MCF 10A (cell line): ENCODE measurements around the gene PTTG1IP. TPM values are rescaled to one million over a fixed set of nuclear protein-coding genes. Genes with fewer than 3 reads are reported as not detected.
A peak's percentile ranks its signal among the peaks of the same experiment; 100 is the strongest.

Experiments
- BruUV-seq: library from RNA; stranded (reverse); fragments of 400-500 nt; replicated peaks from 2 replicates; lab custom pipeline; 2021; lab: Mats Ljungman, UMichigan
- CTCF ChIA-PET: fragments of 300-600 bp; sonication (Branson Sonifier 250); formaldehyde crosslinking; extraction: SDS; loops from one replicate; lab custom pipeline; 2021; ENCODE audit warnings: antibody characterized with exemption, inconsistent platforms; lab: Yijun Ruan, JAX
- POLR2A ChIA-PET: fragments of 300-600, 350-650 bp; sonication (Branson Sonifier 250); formaldehyde crosslinking; extraction: SDS; loops from one replicate; lab custom pipeline; 2020; ENCODE audit warnings: antibody characterized with exemption, inconsistent platforms; lab: Yijun Ruan, JAX
- DNase-seq: peaks from one replicate; pipeline ENCODE4 v3.0.0-alpha.2; 2018; ENCODE audit not compliant: unreplicated experiment
- H3K27ac Mint-ChIP-seq: one replicate; pipeline ENCODE4 v1.8.0; 2022; ENCODE audit warnings: mild to moderate bottlenecking, low read depth, mixed read lengths; ENCODE audit not compliant: unreplicated experiment
- H3K27me3 Mint-ChIP-seq: one replicate; pipeline ENCODE4 v1.8.0; 2022; ENCODE audit warnings: mixed read lengths; ENCODE audit not compliant: insufficient read depth, unreplicated experiment
- H3K36me3 Mint-ChIP-seq: one replicate; pipeline ENCODE4 v1.8.0; 2022; ENCODE audit warnings: mild to moderate bottlenecking, moderate library complexity, mixed read lengths; ENCODE audit not compliant: insufficient read depth, unreplicated experiment
- H3K4me1 Mint-ChIP-seq: one replicate; pipeline ENCODE4 v1.8.0; 2022; ENCODE audit warnings: mixed read lengths; ENCODE audit not compliant: insufficient read depth, unreplicated experiment
- H3K4me3 Mint-ChIP-seq: one replicate; pipeline ENCODE4 v1.8.0; 2022; ENCODE audit warnings: mild to moderate bottlenecking, moderate library complexity, mixed read lengths; ENCODE audit not compliant: unreplicated experiment
- H3K9me3 Mint-ChIP-seq: one replicate; pipeline ENCODE4 v1.8.0; 2022; ENCODE audit warnings: mixed read lengths; ENCODE audit not compliant: unreplicated experiment
- intact Hi-C: fragments of 100-400 bp; cut with micrococcal nuclease; formaldehyde crosslinking; loops from 2 replicates; pipeline ENCODE4 v1.14.1; 2022
- total RNA-seq: library from RNA; stranded (reverse); gene quantifications from 2 replicates; pipeline ENCODE4 v1.2.3, GENCODE V29; 2022
- TF ChIP-seq, protein P1 (sequence below): fragments of 200-600 bp; IDR thresholded peaks from one replicate; pipeline ENCODE4 v1.8.0; 2022; ENCODE audit warnings: antibody characterized with exemption, mild to moderate bottlenecking; ENCODE audit not compliant: unreplicated experiment

The PTTG1IP gene
- total RNA-seq, 1 experiment from 2014 or later: 338 TPM

DNA sequence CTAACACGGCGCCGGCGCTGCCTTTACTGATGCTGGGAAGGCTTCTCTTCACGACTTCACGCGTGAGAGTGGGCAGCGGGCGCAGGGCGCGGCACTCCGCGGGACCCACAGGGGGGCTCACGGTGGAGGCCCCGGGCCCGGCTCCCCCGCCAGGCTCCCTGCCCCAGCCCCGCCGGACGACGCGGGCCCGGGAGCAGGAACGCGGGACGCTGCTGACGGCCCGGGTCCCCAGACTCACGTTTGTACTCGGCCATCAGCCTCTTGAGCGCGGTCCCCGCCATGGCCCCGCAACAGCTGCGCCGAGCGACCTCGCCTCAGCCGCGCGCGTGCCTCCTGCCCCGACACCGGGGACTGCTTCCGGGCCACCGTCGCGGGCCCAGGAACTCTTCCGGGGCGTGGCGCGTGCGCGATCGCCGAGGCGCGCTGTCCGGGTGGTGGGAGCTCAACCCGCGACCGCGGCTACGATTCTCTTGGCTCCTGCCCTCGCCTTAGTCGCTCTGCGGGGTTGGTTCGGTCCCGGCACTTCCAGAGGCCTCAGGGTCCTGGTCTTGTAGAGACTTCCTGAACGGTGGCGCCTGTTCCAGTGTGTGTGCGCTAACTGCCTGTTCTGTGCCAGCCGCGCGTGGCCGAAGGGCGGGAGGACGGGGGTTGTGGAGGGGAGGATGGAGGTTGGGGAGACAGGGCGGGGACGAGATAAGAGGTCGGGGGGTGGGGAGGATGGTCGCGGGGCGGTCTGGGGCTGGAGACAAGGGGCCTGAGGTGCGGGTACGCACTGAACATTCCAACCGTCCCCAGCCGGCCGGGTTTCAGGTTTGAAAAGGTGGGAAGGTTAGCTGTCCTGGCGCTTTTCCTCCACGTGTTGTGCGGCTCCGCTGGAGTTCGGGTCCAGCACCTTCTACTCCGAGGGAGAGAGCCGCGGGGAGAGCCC is 71.8 kb downstream of the PTTG1IP start, which contains the start of gene UBE2G2:
TSS of gene UBE2G2 (minus strand) at position 353 of the 928 bp plus-strand sequence. CDS start at position 281, 72 bp downstream.
- peak within 1 kb of the TSS; percentile 80 for H3K27ac Mint-ChIP-seq
- H3K9me3 Mint-ChIP-seq: no peaks in the 10 kb centered on the region
- ChIA-PET POLR2A (interaction anchor here (0.6 to 5.4 kb wide), 25 partner anchors 8 to 1177 kb away, joined by 3 to 161 read pairs (median 4); partner anchors contain the start of genes PTTG1IP, SLX9 and SUMO3), CTCF (interaction anchor here (0.7 to 4.6 kb wide), 26 partner anchors 8 to 338 kb away, joined by 3 to 48 read pairs (median 6); partner anchors contain the start of genes KRTAP12-2 and SLX9)
- no peaks in the 10 kb centered on the region for H3K27me3 Mint-ChIP-seq
- DNase-seq: peak; percentile 74
- BruUV-seq: TSS peak; percentile 54
- peaks cover 54% of the 10 kb centered on the region for H3K36me3 Mint-ChIP-seq
- TF ChIP-seq, protein P1, sequence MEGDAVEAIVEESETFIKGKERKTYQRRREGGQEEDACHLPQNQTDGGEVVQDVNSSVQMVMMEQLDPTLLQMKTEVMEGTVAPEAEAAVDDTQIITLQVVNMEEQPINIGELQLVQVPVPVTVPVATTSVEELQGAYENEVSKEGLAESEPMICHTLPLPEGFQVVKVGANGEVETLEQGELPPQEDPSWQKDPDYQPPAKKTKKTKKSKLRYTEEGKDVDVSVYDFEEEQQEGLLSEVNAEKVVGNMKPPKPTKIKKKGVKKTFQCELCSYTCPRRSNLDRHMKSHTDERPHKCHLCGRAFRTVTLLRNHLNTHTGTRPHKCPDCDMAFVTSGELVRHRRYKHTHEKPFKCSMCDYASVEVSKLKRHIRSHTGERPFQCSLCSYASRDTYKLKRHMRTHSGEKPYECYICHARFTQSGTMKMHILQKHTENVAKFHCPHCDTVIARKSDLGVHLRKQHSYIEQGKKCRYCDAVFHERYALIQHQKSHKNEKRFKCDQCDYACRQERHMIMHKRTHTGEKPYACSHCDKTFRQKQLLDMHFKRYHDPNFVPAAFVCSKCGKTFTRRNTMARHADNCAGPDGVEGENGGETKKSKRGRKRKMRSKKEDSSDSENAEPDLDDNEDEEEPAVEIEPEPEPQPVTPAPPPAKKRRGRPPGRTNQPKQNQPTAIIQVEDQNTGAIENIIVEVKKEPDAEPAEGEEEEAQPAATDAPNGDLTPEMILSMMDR: no peak
- intact Hi-C loops: loop anchor here (1.0 to 2.0 kb wide), 4 partner anchors 45 to 327 kb away; no protein-coding TSS in a partner anchor
- peak within 1 kb of the TSS; percentile 89 for H3K4me3 Mint-ChIP-seq
- peaks cover 28% of the 10 kb centered on the region for H3K4me1 Mint-ChIP-seq

DNA sequence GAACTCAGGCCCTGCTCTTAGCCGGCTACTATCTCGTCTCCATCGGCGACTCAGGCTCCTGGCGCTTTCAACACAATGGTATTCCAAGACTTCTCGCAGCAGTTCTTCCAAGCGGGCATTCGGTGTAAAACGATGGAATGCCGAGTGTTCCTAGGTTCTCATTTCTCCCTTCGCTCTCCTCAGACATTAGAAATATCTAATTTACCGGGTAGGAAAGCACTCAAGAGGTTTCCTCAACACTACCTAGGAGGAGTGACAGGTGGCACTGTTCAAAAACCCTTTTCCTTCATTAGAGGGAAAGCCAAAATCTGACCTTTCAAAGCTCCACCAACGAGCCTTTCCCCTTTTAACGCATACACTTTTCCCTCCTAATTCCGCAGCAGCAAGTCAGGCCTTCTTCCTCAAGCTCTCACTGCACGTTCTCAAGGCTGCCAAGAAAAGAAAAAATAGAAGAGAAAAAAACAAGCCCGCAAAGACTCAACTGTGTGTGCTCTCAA is 72.5 kb downstream of the PTTG1IP start:
- Mint-ChIP-seq H3K4me3 (peak overlapping the region; percentile 89), H3K4me1 (peaks cover 34% of the 10 kb centered on the region), H3K27me3 (no peaks in the 10 kb centered on the region), H3K36me3 (peaks cover 54% of the 10 kb centered on the region), H3K27ac (peak overlapping the region; percentile 54), H3K9me3 (no peaks in the 10 kb centered on the region)
- intact Hi-C loops: loop anchor here (1.0 to 2.0 kb wide), 5 partner anchors 46 to 328 kb away; no protein-coding TSS in a partner anchor
- BruUV-seq: TSS peak; percentile 29
- CTCF ChIA-PET: interaction anchor here (0.6 to 4.6 kb wide), 35 partner anchors 8 to 339 kb away, joined by 3 to 48 read pairs (median 5); partner anchors contain the start of genes KRTAP12-2 and SLX9
- POLR2A ChIA-PET: interaction anchor here (0.6 to 5.4 kb wide), 24 partner anchors 8 to 1176 kb away, joined by 3 to 161 read pairs (median 4); partner anchors contain the start of genes PTTG1IP, SLX9 and SUMO3
- TF ChIP-seq, protein P1: peak; percentile 49
- peak; percentile 59 for DNase-seq

DNA sequence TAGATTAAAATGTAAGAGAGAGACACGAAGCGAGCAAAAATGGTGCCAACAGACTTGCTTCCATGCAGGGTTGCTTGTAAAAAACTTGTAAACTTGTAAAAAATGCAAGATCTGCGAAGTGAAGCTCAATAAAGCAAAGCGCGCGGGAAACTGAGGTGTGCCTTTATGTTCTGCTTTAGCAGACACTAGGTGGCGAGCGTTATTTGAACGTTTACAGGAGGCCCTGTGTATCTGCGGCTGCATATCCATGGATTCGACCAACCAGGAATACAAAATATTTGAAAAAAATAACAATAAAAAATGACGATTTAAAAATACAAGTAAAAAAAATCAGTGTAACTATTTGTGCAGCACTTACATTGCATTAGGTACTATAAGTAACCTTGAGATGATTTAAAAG is 73.4 kb downstream of the PTTG1IP start:
- no peak overlapping the region for H3K27ac Mint-ChIP-seq
- intact Hi-C loops: loop anchor here (1.0 to 2.0 kb wide), 3 partner anchors 47 to 329 kb away; no protein-coding TSS in a partner anchor
- H3K4me3 Mint-ChIP-seq: peak overlapping the region; percentile 89
- H3K27me3 Mint-ChIP-seq: no peaks in the 10 kb centered on the region
- peaks cover 34% of the 10 kb centered on the region for H3K4me1 Mint-ChIP-seq
- BruUV-seq: no TSS peak
- ChIA-PET POLR2A (interaction anchor here (1.0 to 5.4 kb wide), 7 partner anchors 9 to 139 kb away, joined by 3 to 161 read pairs (median 7); partner anchors contain the start of genes PTTG1IP and SLX9), CTCF (interaction anchor here (0.7 to 4.6 kb wide), 32 partner anchors 8 to 337 kb away, joined by 3 to 48 read pairs (median 5); partner anchors contain the start of genes PTTG1IP and SLX9)
- DNase-seq: peak; percentile 77
- TF ChIP-seq, protein P1: peak; percentile 54
- H3K9me3 Mint-ChIP-seq: no peaks in the 10 kb centered on the region
- H3K36me3 Mint-ChIP-seq: peaks cover 46% of the 10 kb centered on the region
